ENCODE measurements around the gene NFKBIZ.

Gene NFKBIZ

DNA sequence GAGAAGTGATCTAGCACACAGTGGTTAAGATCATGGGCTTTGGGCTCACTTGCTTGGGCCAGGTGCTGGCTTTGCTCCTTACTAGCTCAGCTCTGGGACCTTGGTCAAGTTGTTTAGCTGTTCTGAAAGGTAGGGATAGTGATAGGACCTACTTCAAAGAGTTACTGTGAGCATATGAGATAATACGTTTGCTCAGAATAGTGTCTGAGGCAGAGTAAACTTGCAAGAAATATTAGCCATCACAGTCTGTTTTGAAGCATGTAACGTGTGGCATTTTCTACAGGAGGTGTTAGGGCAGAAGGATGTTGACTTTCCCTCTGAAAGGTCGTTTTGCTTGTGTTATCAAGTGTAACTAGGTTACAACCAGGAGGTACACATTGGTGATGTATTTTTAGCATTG lies 34.5 kb upstream of the NFKBIZ start:
- TF ChIP-seq, protein P1, sequence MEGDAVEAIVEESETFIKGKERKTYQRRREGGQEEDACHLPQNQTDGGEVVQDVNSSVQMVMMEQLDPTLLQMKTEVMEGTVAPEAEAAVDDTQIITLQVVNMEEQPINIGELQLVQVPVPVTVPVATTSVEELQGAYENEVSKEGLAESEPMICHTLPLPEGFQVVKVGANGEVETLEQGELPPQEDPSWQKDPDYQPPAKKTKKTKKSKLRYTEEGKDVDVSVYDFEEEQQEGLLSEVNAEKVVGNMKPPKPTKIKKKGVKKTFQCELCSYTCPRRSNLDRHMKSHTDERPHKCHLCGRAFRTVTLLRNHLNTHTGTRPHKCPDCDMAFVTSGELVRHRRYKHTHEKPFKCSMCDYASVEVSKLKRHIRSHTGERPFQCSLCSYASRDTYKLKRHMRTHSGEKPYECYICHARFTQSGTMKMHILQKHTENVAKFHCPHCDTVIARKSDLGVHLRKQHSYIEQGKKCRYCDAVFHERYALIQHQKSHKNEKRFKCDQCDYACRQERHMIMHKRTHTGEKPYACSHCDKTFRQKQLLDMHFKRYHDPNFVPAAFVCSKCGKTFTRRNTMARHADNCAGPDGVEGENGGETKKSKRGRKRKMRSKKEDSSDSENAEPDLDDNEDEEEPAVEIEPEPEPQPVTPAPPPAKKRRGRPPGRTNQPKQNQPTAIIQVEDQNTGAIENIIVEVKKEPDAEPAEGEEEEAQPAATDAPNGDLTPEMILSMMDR (IDR thresholded peaks at IDR 0.05; ENCODE audit: low read depth, low read length, missing control alignments) = no peak
- DNase-seq (ENCODE audit: low read depth) = no peak
- H3K4me3 ChIP-seq (ENCODE audit: low read depth, low read length) = no peak overlapping the region

DNA sequence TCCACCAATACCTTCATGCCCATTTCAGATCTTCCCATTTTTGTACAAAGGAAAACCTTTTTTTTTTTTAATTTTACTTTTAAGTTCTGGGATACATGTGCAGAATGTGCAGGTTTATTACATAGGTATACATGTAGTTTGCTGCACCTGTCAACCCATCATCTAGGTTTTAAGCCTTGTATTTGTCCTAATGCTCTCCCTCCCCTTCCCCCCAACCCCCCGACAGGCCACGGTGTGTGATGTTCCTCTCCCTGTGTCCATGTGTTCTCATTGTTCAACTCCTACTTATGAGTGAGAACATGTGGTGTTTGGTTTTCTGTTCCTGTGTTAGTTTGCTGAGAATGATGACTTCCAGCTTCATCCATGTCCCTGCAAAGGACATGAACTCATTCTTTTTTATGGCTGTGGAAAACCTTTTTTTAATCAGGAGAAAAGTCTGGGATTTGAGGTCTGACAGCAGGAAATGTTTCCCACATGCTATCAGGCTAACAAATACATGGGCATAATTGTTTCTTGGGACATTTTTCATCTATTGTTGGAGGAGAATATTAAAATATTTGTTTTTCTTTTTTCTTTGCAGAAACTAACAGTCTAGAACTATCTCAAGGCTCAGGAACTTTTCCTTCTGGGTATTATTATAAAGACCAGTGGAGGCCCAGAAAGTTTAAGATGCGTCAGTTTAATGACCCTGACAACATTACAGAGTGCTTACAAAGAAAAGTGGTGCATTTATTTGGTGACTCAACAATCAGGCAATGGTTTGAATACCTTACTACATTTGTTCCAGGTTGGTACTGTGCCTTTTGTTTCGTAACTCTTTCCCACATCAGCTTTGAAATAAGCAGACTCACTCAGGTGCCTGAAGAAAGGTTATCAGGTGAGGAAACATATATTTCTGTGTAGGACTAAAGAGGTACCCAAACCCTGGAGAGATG lies 32.8 kb upstream of the NFKBIZ start:
- TF ChIP-seq, protein P1 (IDR thresholded peaks at IDR 0.05; ENCODE audit: low read depth, low read length, missing control alignments) = no peak
- no peak for DNase-seq (ENCODE audit: low read depth)
- H3K4me3 ChIP-seq (ENCODE audit: low read depth, low read length) = no peak overlapping the region

DNA sequence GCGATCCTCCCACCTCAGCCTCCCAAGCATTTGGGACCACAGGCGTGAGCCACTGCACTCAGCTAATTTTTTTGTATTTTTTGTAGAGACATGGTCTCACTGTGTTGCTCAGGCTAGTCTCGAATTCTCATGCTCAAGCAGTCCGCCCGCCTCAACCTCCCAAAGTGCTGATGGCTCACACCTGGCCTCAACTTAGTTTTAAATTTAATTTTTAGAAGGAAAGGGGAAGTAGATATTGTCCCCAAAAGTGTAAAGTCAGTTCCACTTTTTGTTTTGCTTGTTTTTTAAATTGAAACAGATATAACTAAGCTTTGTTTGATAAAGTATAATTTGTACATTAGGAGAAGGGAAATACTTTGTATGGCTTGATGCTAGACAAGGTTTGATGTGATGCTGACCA lies 31.3 kb upstream of the NFKBIZ start:
- DNase-seq (ENCODE audit: low read depth) = no peak
- TF ChIP-seq, protein P1 (IDR thresholded peaks at IDR 0.05; ENCODE audit: low read depth, low read length, missing control alignments) = no peak
- no peak overlapping the region for H3K4me3 ChIP-seq (ENCODE audit: low read depth, low read length)

DNA sequence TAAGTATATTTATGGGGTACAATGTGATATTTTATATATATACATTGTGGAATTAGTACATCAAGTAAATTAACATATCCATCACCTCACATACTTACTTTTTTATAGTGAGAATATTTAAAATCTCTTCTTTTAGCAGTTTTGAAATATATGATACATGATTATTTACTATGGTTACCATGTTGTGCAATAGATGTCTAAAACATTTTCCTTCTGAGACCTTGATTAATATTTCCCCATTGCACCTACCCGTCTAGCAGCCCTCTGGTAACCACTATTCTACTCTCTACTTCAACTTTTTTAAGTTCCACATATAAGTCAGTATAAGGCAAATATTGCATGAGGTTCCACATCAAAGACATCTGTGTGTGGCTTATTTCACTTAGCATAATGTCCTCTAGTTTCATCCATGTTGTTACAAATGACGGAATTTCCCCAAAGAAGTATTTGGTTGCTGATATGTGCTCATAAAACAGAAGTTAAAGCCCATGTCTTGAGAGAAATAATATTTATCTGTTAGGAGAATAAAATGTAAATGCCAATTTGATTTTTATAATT lies 29.6 kb upstream of the NFKBIZ start:
- TF ChIP-seq, protein P1 (IDR thresholded peaks at IDR 0.05; ENCODE audit: low read depth, low read length, missing control alignments) = no peak

DNA sequence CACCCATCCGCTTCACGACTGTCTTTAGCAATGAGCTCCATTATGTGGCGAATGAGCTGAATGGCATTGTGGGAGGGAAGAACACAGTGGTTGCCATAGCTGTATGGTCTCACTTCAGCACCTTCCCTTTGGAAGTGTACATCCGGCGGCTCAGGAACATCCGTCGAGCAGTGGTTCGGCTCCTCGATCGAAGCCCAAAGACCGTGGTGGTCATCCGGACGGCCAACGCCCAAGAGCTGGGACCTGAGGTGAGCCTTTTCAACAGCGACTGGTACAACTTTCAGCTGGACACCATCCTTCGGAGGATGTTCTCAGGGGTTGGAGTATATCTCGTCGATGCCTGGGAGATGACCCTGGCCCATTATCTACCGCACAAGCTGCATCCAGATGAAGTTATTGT lies 27.8 kb upstream of the NFKBIZ start:
- no peak for DNase-seq (ENCODE audit: low read depth)
- TF ChIP-seq, protein P1 (IDR thresholded peaks at IDR 0.05; ENCODE audit: low read depth, low read length, missing control alignments) = no peak
- no peak overlapping the region for H3K4me3 ChIP-seq (ENCODE audit: low read depth, low read length)

More for the DNA sequence above, 29.6 kb upstream of the NFKBIZ start:
- H3K4me3 ChIP-seq (ENCODE audit: low read depth, low read length) = no peak overlapping the region
- DNase-seq (ENCODE audit: low read depth) = no peak

DNA sequence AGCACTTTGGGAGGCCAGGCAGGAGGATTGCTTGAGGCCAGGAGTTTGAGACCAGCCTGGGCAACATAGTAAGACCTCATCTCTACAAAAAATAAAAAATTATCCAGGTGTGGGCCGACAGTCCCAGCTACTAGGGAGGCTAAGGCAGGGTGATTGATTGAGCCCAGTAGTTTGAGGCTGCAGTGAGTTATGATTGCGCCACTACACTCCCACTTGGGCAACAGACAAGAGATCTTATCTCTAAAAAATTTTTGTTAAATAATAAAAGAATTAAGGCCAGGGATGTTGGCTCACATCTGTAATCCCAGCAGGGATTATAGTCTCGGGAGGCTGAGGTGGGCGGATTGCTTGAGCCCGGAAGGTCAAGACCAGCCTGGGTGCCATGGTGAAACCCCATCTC lies 25.8 kb upstream of the NFKBIZ start:
- no peak overlapping the region for H3K4me3 ChIP-seq (ENCODE audit: low read depth, low read length)
- DNase-seq (ENCODE audit: low read depth) = no peak
- TF ChIP-seq, protein P1 (IDR thresholded peaks at IDR 0.05; ENCODE audit: low read depth, low read length, missing control alignments) = no peak
